ENCODE results near the gene SERGEF. TPM values are rescaled to one million over a fixed set of nuclear protein-coding genes. Genes with fewer than 3 reads are reported as not detected.

SERGEF gene
- polyA plus RNA-seq, 3 donors: 14.3 to 33.7 (median 33.3) TPM

DNA sequence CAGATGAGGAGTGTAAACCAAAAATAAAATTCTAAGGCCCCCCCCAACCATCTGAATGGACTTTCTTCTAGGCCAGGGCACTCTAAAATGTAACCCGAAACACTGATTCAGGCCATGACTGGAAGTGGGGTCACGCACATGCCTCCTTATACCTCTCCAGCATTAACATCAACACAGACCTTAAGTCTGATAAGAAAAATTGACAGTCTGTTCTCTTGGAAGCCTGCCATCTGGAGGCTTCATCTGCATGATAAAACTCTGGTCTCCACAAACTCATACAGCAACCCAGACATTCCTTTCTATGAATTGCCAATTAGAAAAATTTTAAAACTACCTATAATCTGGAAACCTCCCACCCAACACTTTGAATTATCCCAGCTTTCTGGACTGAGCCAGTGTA lies 3.9 kb upstream of the SERGEF start:
- Histone ChIP-seq H4K20me1 (ENCODE audit: insufficient read depth, low read length) (no peaks in the 10 kb centered on the region), H2AFZ (ENCODE audit: insufficient read depth, low read depth, low read length, poor library complexity, severe bottlenecking) (no peak overlapping the region), H3K36me3 (replicated peaks in 1 of 2; ENCODE audit: control insufficient read depth in 1 of 2, insufficient read depth in 2 of 2, low read length in 2 of 2) (no peaks in the 10 kb centered on the region), H3K27ac (ENCODE audit: low read depth in 1 of 2, low read length in 2 of 2) (no peak overlapping the region), H3K4me2 (replicated peaks; ENCODE audit: extremely low read depth, low read length, poor library complexity, severe bottlenecking) (no peak overlapping the region), H3K4me3 (replicated peaks in 1 of 3; ENCODE audit: low read depth in 2 of 3, low read length in 3 of 3) (no peak overlapping the region), H3K27me3 (ENCODE audit: control insufficient read depth in 2 of 2, insufficient read depth in 2 of 2, low read length in 2 of 2) (peaks cover 10 to 11% of the 10 kb centered on the region in 2 donors), H3K4me1 (ENCODE audit: control insufficient read depth in 1 of 2, insufficient read depth in 2 of 2, low read length in 2 of 2) (peaks cover 13 to 19% of the 10 kb centered on the region in 2 donors), H3K9me3 (replicated peaks in 1 of 2; ENCODE audit: control insufficient read depth in 1 of 2, insufficient read depth in 1 of 2, low read length in 2 of 2) (no peaks in the 10 kb centered on the region), H3K9ac (ENCODE audit: insufficient read depth, low read length, poor library complexity, severe bottlenecking) (no peak overlapping the region), H3K79me2 (ENCODE audit: insufficient read depth, low read length) (no peaks in the 10 kb centered on the region)
- Mint-ChIP-seq H3K4me3 (no peak overlapping the region), H3K9me3 (no peaks in the 10 kb centered on the region), H3K27me3 (ENCODE audit: low read depth in 3 of 3) (peaks cover 7 to 13% (median 12%) of the 10 kb centered on the region in 3 donors), H3K4me1 (peaks cover 12% of the 10 kb centered on the region), H3K36me3 (no peaks in the 10 kb centered on the region), H3K27ac (no peak overlapping the region)
- TF ChIP-seq, protein P1, sequence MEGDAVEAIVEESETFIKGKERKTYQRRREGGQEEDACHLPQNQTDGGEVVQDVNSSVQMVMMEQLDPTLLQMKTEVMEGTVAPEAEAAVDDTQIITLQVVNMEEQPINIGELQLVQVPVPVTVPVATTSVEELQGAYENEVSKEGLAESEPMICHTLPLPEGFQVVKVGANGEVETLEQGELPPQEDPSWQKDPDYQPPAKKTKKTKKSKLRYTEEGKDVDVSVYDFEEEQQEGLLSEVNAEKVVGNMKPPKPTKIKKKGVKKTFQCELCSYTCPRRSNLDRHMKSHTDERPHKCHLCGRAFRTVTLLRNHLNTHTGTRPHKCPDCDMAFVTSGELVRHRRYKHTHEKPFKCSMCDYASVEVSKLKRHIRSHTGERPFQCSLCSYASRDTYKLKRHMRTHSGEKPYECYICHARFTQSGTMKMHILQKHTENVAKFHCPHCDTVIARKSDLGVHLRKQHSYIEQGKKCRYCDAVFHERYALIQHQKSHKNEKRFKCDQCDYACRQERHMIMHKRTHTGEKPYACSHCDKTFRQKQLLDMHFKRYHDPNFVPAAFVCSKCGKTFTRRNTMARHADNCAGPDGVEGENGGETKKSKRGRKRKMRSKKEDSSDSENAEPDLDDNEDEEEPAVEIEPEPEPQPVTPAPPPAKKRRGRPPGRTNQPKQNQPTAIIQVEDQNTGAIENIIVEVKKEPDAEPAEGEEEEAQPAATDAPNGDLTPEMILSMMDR (IDR thresholded peaks at IDR 0.05): no peak
- 100% methylated on average over 1 of the region's 2 CpGs for WGBS (ENCODE audit: insufficient coverage)
- intact Hi-C loops (cut with micrococcal nuclease): loop anchor here in 1 of 2 donors (10.0 kb wide), 1 partner anchor 88 kb away; the partner anchor contains the start of gene SAAL1
- no peak for DNase-seq

DNA sequence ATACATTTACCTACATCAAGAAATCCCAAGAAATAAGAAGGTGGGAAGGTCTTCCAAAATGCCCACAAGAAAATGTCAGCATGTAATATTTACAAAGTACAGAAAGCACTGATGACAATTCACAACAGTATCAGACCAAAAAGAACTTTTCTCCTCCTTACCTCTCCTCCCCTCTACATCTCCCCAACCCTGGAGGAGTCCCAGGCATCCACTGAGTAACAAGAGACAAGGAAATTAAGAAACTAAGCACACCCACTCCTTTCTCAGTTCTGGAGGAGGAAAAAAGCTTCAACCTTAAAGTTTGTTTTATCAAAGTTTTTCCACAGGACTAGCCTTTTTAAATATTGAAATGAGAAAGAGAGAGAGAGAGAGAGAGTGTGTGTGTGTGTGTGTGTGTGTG lies 2.0 kb upstream of the SERGEF start:
- Mint-ChIP-seq H3K27me3 (ENCODE audit: low read depth in 3 of 3) (peaks cover 9 to 13% (median 12%) of the 10 kb centered on the region in 3 donors), H3K9me3 (peaks cover 0 to 3% (median 0%) of the 10 kb centered on the region in 7 donors), H3K4me3 (peak overlapping the region in 1 of 2 donors; percentile 65), H3K4me1 (peaks cover 15% of the 10 kb centered on the region), H3K27ac (no peak overlapping the region), H3K36me3 (no peaks in the 10 kb centered on the region)
- peaks cover 10 to 11% of the 10 kb centered on the region in 2 donors for H3K27me3 ChIP-seq (ENCODE audit: control insufficient read depth in 2 of 2, insufficient read depth in 2 of 2, low read length in 2 of 2)
- no peak overlapping the region for H3K4me3 ChIP-seq (replicated peaks in 1 of 3; ENCODE audit: low read depth in 2 of 3, low read length in 3 of 3)
- no peak overlapping the region for H3K9ac ChIP-seq (ENCODE audit: insufficient read depth, low read length, poor library complexity, severe bottlenecking)
- TF ChIP-seq, protein P1 (IDR thresholded peaks at IDR 0.05): no peak
- no peaks in the 10 kb centered on the region for H4K20me1 ChIP-seq (ENCODE audit: insufficient read depth, low read length)
- no peaks in the 10 kb centered on the region for H3K9me3 ChIP-seq (replicated peaks in 1 of 2; ENCODE audit: control insufficient read depth in 1 of 2, insufficient read depth in 1 of 2, low read length in 2 of 2)
- no peak overlapping the region for H3K4me2 ChIP-seq (replicated peaks; ENCODE audit: extremely low read depth, low read length, poor library complexity, severe bottlenecking)
- no peaks in the 10 kb centered on the region for H3K36me3 ChIP-seq (replicated peaks in 1 of 2; ENCODE audit: control insufficient read depth in 1 of 2, insufficient read depth in 2 of 2, low read length in 2 of 2)
- no peak overlapping the region for H3K27ac ChIP-seq (ENCODE audit: low read depth in 1 of 2, low read length in 2 of 2)
- intact Hi-C loops (cut with micrococcal nuclease): loop anchor here in 1 of 2 donors (10.0 kb wide), 1 partner anchor 90 kb away; the partner anchor contains the start of gene SAAL1
- H2AFZ ChIP-seq (ENCODE audit: insufficient read depth, low read depth, low read length, poor library complexity, severe bottlenecking): no peak overlapping the region
- no peak for DNase-seq
- peaks cover 13 to 19% of the 10 kb centered on the region in 2 donors for H3K4me1 ChIP-seq (ENCODE audit: control insufficient read depth in 1 of 2, insufficient read depth in 2 of 2, low read length in 2 of 2)
- no peaks in the 10 kb centered on the region for H3K79me2 ChIP-seq (ENCODE audit: insufficient read depth, low read length)

Measured in CD14-positive monocyte (primary cell).